Spleen (tissue), 11 donors: ENCODE data around the gene SSUH2. TPM values are rescaled to one million over a fixed set of nuclear protein-coding genes. Genes with fewer than 3 reads are reported as not detected.

Source experiments
- DNase-seq: peaks from one replicate; pipeline ENCODE4 v3.0.0-alpha.2; 2020
- H3K27ac ChIP-seq, 8 donors: fragments of 200-600 bp; sonication (generic) in 7 of 8; 1 replicate in 4 of 8; 2 replicates in 4 of 8; pipeline versions ENCODE4 v1.5.0 to v1.8.0; 2016 to 2021; ENCODE audit warnings: inconsistent platforms in 4 of 8, mild to moderate bottlenecking in 4 of 8, moderate library complexity in 1 of 8
- H3K27me3 ChIP-seq, 7 donors: fragments of 200-600 bp; sonication (generic) in 6 of 7; replicated peaks in 1 of 7; 1 replicate in 4 of 7; 2 replicates in 3 of 7; pipeline versions ENCODE4 v1.5.0 to v1.8.0; 2016 to 2021; ENCODE audit warnings: inconsistent platforms in 3 of 7, mild to moderate bottlenecking in 1 of 7
- H3K36me3 ChIP-seq, 6 donors: fragments of 200-600 bp; sonication (generic) in 5 of 6; 1 replicate in 4 of 6; 2 replicates in 2 of 6; pipeline versions ENCODE4 v1.5.0 to v1.8.0; 2016 to 2021; ENCODE audit warnings: inconsistent platforms in 2 of 6
- H3K4me1 ChIP-seq, 6 donors: fragments of 200-600 bp; sonication (generic) in 5 of 6; 1 replicate in 3 of 6; 2 replicates in 3 of 6; pipeline versions ENCODE4 v1.5.0 to v1.8.0; 2016 to 2021; ENCODE audit warnings: inconsistent platforms in 3 of 6
- H3K4me3 ChIP-seq, 8 donors: fragments of 200-600 bp; sonication (generic) in 7 of 8; 1 replicate in 4 of 8; 2 replicates in 4 of 8; pipeline versions ENCODE4 v1.5.0 to v1.8.0; 2016 to 2021; ENCODE audit warnings: inconsistent platforms in 4 of 8, mild to moderate bottlenecking in 4 of 8, moderate library complexity in 2 of 8
- H3K9me3 ChIP-seq, 8 donors: fragments of 200-600 bp; sonication (generic) in 7 of 8; 1 replicate in 4 of 8; 2 replicates in 4 of 8; pipeline versions ENCODE4 v1.5.0 to v1.8.0; 2016 to 2021; ENCODE audit warnings: inconsistent platforms in 4 of 8
- POLR2A ChIP-seq, 3 donors: fragments of 450-650 bp; IDR thresholded peaks; one replicate each; pipeline ENCODE4 v1.5.1; 2017; ENCODE audit warnings: antibody characterized with exemption in 3 of 3, mild to moderate bottlenecking in 1 of 3
- POLR2AphosphoS5 ChIP-seq, 3 donors: sonication (generic); formaldehyde crosslinking; IDR thresholded peaks; one replicate each; pipeline ENCODE4 v1.5.1; 2017; ENCODE audit warnings: antibody characterized with exemption in 3 of 3
- WGBS, 5 donors: extraction: QIAGEN DNeasy Blood & Tissue Kit in 3 of 5; methylation state at CpG; one replicate each; pipeline versions ENCODE4 v1.1.5 to v1.1.7; 2013 to 2018; 5-methylcytosine and 5-hydroxymethylcytosine counted together
- intact Hi-C: fragments of 100-400 bp; cut with DNase I; formaldehyde crosslinking; loops from one replicate; pipeline ENCODE4 v1.15.0; 2023; ENCODE audit warnings: low total_unique reads
- polyA plus RNA-seq, 3 donors: library from polyadenylated mRNA; stranded (reverse); fragments of 200-250 nt; gene quantifications; one replicate each; pipeline ENCODE4 v1.2.1, GENCODE V29; 2013
- total RNA-seq, 7 donors: library from RNA; depleted of rRNA in 3 of 7; stranded (reverse); fragments of >200 nt in 3 of 7; fragmentation: NEBNext Ultra II Directional in 4 of 7; extraction: Animal tissue kit (Norgen Biotek cat#: 25700) in 4 of 7; gene quantifications; one replicate each; pipeline versions ENCODE4 v1.1.0 to v1.2.1, GENCODE V29; 2016 to 2021
- TF ChIP-seq, protein P1 (sequence below), 11 experiments: fragments of 200-600 bp in 7 of 11; fragments of 450-650 bp in 4 of 11; sonication (generic) in 4 of 11; IDR thresholded peaks in 8 of 11; conservative IDR thresholded peaks in 3 of 11; 1 replicate in 7 of 11; 2 replicates in 4 of 11; pipeline versions ENCODE4 v1.4.0 to v1.8.0; 2016 to 2021; ENCODE audit warnings: antibody characterized with exemption in 11 of 11, inconsistent platforms in 4 of 11, mild to moderate bottlenecking in 1 of 11
- donor health status: healthy with polysubstance abuse.
- donor health status: DM: no; HTN: no; CAD: no; lungs with moderate emphysema.
- donor health status: DM: no; HTN: no; CAD: no.
- donor health status: Bipolar disorder and iron deficiency.
- donor health status: healthy.
- donor health status: DM: no; HTN: no; CAD: no.
- donor health status: DM: yes; HTN: yes; CAD: no.

SSUH2 gene
- total and polyA plus RNA-seq, 10 donors = 0.94 to 4.5 (median 1.7) TPM

GRCh38 chr3:8593021-8593827 is 51.4 kb downstream of the SSUH2 start:
- DNase-seq = no peak
- Histone ChIP-seq H3K9me3 (no peaks in the 10 kb centered on the region), H3K4me1 (no peaks in the 10 kb centered on the region), H3K36me3 (no peaks in the 10 kb centered on the region), H3K4me3 (no peak overlapping the region), H3K27ac (no peak overlapping the region), H3K27me3 (no peaks in the 10 kb centered on the region)
- 71 to 84% (median 80%) methylated on average over 9 of the region's 9 CpGs for WGBS, 5 donors
- TF ChIP-seq POLR2A (IDR thresholded peaks at IDR 0.05) (no peak), POLR2AphosphoS5 (IDR thresholded peaks at IDR 0.05) (no peak)
- TF ChIP-seq, protein P1, sequence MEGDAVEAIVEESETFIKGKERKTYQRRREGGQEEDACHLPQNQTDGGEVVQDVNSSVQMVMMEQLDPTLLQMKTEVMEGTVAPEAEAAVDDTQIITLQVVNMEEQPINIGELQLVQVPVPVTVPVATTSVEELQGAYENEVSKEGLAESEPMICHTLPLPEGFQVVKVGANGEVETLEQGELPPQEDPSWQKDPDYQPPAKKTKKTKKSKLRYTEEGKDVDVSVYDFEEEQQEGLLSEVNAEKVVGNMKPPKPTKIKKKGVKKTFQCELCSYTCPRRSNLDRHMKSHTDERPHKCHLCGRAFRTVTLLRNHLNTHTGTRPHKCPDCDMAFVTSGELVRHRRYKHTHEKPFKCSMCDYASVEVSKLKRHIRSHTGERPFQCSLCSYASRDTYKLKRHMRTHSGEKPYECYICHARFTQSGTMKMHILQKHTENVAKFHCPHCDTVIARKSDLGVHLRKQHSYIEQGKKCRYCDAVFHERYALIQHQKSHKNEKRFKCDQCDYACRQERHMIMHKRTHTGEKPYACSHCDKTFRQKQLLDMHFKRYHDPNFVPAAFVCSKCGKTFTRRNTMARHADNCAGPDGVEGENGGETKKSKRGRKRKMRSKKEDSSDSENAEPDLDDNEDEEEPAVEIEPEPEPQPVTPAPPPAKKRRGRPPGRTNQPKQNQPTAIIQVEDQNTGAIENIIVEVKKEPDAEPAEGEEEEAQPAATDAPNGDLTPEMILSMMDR (IDR thresholded peaks at IDR 0.05 in 8 of 11, conservative IDR thresholded peaks at IDR 0.05 in 3 of 11) = no peak
- intact Hi-C loops = no loop called here

GRCh38 chr3:8589880-8590556 is 54.6 kb downstream of the SSUH2 start:
- TF ChIP-seq POLR2AphosphoS5 (IDR thresholded peaks at IDR 0.05) (no peak), POLR2A (IDR thresholded peaks at IDR 0.05) (no peak)
- TF ChIP-seq, protein P1 (IDR thresholded peaks at IDR 0.05 in 8 of 11, conservative IDR thresholded peaks at IDR 0.05 in 3 of 11) = no peak
- WGBS, 5 donors = 80 to 94% (median 83%) methylated on average over 6 of the region's 6 CpGs
- intact Hi-C loops = no loop called here
- H3K9me3 ChIP-seq = no peaks in the 10 kb centered on the region
- no peak for DNase-seq
- no peak overlapping the region for H3K27ac ChIP-seq
- no peaks in the 10 kb centered on the region for H3K4me1 ChIP-seq
- no peaks in the 10 kb centered on the region for H3K36me3 ChIP-seq
- H3K4me3 ChIP-seq = no peak overlapping the region
- no peaks in the 10 kb centered on the region for H3K27me3 ChIP-seq

- WGBS, 5 donors = 86 to 94% (median 87%) methylated on average over 2 of the region's 2 CpGs
- TF ChIP-seq, protein P1 (IDR thresholded peaks at IDR 0.05 in 8 of 11, conservative IDR thresholded peaks at IDR 0.05 in 3 of 11) = no peak
- TF ChIP-seq POLR2A (IDR thresholded peaks at IDR 0.05) (no peak), POLR2AphosphoS5 (IDR thresholded peaks at IDR 0.05) (no peak)
- H3K27me3 ChIP-seq = no peaks in the 10 kb centered on the region
- intact Hi-C loops = no loop called here
- H3K36me3 ChIP-seq = no peaks in the 10 kb centered on the region
- no peak for DNase-seq
- H3K4me1 ChIP-seq = no peaks in the 10 kb centered on the region
- no peak overlapping the region for H3K27ac ChIP-seq
- no peaks in the 10 kb centered on the region for H3K9me3 ChIP-seq
- H3K4me3 ChIP-seq = no peak overlapping the region
Measured at GRCh38 chr3:8584661-8585060, 59.9 kb downstream of the SSUH2 start.

DNA sequence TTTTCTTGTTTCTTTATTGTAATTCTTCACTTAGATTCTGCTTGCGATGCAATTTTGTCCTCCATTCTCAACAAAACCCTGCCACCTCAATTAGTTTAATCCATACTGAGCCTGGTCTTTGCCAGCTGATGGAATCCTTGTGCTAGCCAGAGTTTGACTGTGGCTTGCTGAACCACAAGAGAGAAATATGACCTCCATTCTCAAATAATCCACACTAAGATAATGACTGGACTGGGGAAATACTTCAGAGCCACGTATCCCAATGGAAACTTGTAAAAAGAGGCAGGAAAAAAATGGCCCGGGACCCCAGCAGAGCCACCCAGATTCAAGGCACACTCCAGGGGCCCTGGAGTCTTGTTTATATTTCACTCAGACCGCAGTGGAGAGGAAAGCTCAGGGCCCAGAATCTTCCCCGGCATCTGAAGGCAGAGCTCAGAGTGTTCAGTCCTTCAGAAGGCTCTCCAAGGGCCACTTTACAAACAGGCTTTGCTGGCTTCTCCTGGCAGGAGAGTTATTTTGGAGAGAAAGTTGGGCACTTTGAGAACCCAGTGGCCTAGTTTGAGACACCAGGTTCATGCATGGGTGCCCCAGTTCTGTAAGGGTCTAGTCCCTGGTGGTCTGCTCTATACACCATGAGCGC is 62.7 kb downstream of the SSUH2 start:
- H3K27me3 ChIP-seq = no peaks in the 10 kb centered on the region
- no peak overlapping the region for H3K27ac ChIP-seq
- DNase-seq = no peak
- H3K36me3 ChIP-seq = peaks cover 0 to under 1% (median 0%) of the 10 kb centered on the region in 6 donors
- H3K9me3 ChIP-seq = no peaks in the 10 kb centered on the region
- TF ChIP-seq, protein P1 (IDR thresholded peaks at IDR 0.05 in 8 of 11, conservative IDR thresholded peaks at IDR 0.05 in 3 of 11) = no peak
- no peak for TF ChIP-seq POLR2A (IDR thresholded peaks at IDR 0.05)
- no peak for TF ChIP-seq POLR2AphosphoS5 (IDR thresholded peaks at IDR 0.05)
- no peaks in the 10 kb centered on the region for H3K4me1 ChIP-seq
- intact Hi-C loops = no loop called here
- 91 to 94% (median 92%) methylated on average over 6 of the region's 6 CpGs for WGBS, 5 donors
- H3K4me3 ChIP-seq = no peak overlapping the region
